Activated gamma-delta T cell treated with Interleukin-2 at 50 U/mL for 16 hours (primary cell): ENCODE data around the gene ARHGEF33.
A peak's percentile ranks its signal among the peaks of the same experiment; 100 is the strongest.

Source experiments
- DNase-seq: peaks from one replicate; pipeline ENCODE4 v3.0.0-alpha.2; 2020

The ARHGEF33 gene

DNA sequence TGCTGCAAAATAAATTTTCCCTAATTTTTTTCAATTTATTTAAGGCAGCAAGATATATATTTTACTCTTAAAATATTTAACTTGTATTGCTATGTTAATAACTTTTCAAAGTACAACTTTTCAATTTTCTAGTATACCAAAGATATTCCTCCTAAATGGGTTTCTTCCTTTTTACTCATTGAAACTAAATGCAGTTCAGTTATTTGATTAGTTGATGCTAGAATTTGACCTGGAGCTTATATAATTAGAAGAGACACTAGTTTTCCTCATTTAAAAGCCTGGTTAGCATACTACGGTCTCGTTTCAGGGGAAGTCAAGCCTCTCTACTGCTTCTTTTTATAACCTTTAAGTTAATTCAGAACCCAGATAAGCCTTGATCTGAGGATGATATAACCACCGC lies at the start of gene ARHGEF33:
ARHGEF33 (plus strand) TSS at position 301 of the 400 bp plus-strand sequence. CDS start 29,573 bp downstream, outside the sequence.
- no peak for DNase-seq

DNA sequence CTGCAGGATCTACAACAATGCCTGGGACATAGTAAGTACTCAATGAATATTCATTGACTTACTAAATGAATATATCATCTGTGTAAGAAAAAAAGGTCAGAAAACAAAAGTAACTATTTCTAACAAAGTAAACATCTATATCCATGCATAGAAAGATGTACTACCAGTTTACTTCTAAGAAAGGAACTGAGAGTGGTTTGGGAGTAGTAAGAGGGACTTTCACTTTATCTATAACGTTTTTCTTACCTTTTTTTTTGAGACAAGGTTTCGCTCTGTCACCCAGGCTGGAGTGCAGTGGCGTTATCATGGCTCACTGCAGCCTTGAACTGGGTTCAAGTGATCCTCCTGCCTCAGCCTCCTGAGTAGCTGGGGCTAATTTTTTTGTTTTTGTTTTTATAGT lies 39.6 kb upstream of the ARHGEF33 start:
- DNase-seq: no peak

DNA sequence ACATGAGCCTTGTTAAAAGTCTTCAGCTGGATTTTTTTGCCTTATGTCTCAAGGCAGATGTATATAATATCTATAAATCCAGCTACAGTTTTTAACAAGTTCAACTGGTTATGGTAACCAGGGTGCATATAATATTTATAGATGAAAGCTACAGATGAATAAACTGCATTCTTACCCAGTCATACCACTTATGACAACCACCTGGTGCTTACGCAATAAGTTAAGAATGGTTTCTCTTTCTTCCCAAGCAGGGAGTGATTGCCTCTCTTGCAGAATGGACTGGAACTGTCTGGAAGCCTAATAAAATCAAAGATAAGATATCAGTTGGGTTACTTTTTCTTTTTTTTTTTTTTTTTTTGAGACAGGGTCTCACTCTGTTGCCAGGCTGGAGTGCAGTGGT lies 33.5 kb upstream of the ARHGEF33 start:
- no peak for DNase-seq

DNA sequence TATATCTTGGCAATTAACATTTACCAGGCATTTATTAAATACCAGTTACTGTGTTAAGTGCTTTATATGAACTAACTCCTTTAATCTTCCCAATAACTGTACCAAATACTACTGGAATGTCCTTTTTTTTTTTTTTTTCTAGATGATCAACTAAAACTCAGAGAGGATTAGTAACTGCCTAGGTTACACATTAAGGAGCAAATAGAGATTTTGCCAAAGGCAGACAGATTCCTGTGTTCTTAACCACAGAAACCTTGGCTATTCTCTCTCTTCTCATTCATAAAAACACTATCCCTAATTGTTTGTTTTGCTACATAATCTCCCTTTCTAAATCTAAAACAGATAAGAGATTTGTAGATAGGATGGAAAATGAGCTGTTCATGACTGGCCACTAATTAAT lies 27.2 kb upstream of the ARHGEF33 start:
- no peak for DNase-seq

DNA sequence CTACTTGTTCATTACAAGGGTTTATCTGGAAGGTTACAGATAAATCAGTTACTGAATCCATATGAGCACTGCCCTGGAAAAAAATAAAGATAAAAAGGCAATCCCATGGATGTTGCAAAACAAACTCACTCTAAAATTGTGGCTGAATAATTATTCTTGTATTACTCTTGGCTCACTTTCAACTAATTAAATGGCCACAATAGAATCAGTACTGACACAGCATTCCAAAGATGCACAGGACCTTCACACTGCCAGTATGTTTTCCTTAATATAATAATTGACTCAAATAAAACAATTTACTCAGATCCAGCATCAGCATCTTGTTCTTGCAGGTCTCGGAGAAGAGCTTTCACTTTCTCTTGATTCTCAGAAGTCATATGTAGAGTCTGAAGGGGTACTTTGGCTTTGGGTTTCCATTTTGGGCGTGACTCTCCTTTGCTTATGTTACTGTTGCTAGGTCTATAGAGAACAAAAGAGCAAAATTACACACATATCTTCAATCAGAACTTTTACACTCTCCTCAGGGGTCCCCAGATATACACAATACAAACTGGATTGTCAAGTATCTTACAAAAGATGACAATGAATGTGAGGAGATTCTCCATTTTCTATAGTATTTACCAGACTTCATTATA lies 26.5 kb upstream of the ARHGEF33 start:
- no peak for DNase-seq

DNA sequence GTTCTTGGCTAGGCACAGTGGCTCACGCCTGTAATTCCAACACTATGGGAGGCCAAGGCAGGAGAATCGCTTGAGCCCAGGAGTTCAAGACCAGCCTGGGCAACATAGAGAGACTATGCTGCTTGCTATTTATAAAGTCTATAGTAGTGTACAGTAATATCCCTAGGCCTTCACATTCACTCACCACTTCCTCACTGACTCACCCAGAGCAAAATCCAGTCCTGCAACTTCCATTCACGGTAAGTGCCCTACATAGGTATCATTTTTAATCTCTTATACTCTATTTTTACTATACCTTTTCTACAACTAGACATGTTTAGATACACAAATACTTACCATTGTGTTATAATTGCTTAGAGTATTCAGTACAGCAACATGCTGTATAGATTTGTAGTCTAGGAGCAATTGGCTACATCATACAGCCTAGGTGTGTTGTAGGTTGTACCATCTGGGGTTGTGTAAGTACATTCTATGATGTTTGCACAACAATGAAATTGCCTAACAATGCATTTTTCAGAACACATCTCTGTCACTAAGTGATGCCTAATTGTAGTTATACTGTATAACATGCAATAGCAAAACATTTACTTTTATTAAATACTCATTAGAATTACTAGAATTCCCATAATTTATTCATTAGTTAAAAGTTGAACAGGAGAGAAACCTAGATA lies 22.8 kb upstream of the ARHGEF33 start:
- no peak for DNase-seq

DNA sequence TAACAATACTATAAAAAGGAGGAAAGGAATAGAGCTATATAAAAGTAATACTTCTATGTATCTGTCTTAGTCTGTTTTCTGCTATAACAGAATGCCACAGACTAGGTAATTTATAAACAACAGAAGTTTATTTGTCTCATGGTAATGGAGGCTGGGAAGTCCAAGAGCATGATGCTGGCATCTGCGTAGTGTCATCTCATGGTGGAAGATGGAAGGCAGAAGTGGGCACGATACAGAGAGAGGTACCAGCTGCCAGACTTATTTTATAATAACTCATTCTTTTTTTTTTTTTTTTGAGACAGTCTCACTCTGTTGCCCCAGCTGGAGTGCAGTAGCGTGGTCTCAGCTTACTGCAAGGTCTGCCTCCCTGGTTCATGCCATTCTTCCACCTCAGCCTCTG lies 18.2 kb upstream of the ARHGEF33 start:
- DNase-seq: no peak

DNA sequence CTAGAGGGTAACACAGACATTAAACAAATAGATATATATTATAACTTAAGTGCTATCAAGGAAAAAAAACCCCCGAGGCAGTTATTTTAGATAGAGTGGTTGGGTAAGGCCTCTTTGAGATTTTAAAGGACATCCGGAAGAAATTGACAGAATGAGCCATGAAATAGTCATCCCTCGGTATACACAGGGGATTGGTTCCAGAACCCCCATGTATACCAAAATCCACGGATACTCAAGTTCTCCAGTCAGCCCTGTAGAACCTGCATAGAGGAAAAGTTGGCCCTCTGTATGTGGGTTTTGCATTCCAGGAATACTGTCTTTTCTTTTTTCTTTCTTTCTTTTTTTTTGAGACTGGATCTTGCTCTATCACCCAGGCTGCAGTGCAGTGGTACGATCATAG lies 15.9 kb upstream of the ARHGEF33 start:
- no peak for DNase-seq

DNA sequence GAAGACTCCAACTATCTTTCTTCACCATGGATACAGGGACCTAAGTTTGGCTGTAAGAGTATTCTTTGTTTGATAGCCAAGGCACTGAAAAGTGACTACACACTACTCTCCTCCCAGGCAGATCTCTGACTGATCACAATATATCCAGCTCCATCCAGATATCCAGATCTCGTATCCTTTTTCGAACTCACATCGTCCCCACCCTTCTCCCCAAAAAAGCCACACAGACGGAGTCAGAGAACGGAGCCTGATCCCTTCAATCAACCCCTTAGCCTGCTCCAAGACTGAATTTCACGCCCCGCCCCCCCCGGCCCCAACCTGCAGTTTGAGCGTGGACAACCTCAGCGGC lies 14.5 kb upstream of the ARHGEF33 start:
- DNase-seq: no peak

DNA sequence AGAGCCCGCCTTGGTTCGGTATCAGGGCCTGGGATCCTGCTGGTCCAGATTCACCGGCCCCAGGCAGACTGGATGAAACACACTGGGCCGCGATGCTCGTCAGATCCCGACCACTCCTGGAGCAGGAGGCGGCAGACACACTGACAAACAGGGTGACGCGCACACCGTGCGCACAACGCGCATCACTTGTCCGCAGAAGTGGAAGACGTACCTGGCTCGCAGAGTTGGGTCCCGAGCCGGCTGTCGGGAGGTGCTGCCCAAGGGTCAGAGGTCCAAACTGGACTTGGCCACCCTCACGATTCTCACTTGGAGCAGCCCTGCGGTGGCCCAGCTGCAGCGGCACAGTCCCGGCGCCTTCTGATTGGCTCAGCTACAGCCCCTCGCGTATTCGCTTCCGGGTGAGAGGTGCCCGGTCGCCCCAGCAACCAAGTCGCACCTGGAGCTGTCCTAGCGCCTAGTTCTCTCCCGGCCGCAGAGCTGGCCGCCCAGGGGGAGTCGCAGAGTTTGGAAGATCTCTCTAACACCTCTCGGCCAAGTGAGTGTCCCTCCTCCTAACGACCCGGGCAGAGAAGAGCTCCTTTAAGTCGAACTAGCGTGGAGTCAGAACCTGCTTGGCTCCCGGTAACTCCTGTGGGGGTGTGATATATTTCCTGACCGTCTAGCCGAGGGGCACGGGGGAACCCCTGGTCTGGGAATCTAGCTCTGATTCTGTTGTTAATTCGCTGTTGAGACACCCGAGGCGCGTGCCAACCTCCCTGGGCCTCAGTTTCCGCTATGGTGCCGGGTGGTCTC lies 13.9 kb upstream of the ARHGEF33 start, which contains the start of the genes DHX57 and MORN2:
DHX57 (minus strand) TSS at position 359 of the 792 bp plus-strand sequence. CDS start 7,529 bp downstream, outside the sequence.
MORN2 (plus strand) TSS at position 401 of the 792 bp plus-strand sequence.
- DNase-seq: peak; percentile 74

DNA sequence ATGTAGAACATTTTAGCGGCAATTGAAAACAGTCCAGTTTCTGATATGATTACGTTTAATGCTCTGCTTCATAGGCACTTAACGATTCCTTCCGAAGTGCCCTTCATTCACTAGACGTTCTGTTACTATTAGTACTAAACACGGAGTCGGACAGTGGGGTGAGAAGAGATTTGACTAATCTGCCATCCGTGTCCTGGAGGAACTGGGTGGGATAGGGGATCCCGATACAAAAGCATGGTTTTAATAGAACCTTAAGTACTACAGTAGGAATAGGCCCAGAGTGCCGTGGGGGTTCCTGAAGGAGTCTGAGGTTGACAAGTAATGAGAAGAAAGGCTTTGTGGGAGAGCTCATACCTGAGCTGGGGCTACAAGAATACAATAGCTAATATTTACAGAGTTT lies 13.3 kb upstream of the ARHGEF33 start:
- DNase-seq: no peak

DNA sequence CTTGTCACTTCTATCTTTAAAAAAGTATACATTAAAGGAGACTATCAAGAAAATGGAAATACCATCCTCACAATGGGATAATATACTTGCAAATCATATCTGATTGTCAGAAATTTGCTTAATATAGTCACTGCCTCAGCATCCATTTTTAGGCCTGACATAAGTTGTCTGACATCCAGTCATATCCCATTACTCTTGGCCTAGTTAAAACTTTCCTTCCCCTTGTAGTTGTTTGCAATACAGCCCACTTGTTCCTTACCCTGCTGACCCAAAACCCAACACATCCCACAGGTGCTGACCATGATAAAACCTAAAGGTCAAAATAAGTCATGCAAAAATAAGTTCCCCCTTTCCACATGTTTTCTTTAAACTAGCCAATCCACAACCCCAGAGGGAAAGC lies 3.6 kb upstream of the ARHGEF33 start:
- no peak for DNase-seq

DNA sequence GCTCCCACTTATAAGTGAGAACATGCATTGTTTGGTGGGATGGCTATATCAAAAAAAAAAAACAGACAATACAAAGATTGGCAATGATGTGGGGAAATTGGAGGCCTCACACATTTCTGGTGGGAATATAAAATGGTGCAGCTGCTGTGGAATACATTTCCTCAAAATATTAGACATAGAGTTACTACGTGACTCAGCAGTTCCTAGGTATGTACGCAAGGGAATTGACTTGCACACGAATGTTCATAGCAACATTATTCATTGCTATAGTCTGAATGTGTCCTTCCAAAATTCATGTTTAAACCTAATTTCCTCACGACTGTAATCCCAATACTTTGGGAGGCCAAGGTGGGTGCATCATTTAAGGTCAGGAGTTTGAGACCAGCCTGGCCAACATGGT lies 2.3 kb upstream of the ARHGEF33 start:
- DNase-seq: no peak

DNA sequence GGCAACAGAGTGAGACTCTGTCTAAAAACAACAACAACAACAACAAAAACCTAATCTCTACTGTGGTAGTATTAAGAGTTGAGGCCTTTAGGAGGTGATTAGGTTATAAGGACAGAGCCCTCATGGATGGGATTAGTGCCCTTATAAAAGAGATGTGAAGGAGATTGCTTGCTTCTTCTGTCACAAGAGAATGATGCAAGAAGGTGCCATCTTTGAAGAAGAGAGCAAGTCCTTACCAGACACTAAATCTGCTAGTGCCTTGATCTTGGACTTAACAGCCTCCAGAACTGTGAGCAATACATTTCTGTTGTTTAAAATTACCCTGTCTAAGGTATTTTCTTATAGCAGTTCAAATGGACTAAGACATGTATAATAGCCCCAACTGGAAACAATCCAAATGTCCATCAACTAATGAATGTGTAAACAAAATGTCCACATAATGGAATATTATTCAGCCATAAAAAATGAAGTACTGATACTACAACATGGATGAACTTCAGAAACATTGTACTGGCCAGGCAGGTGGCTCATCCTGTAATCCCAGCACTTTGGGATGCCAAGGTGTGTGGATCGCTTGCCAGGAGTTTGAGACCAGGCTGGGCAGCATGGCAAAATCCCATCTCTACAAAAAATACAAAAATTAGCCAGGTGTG lies 1.6 kb upstream of the ARHGEF33 start:
- no peak for DNase-seq

DNA sequence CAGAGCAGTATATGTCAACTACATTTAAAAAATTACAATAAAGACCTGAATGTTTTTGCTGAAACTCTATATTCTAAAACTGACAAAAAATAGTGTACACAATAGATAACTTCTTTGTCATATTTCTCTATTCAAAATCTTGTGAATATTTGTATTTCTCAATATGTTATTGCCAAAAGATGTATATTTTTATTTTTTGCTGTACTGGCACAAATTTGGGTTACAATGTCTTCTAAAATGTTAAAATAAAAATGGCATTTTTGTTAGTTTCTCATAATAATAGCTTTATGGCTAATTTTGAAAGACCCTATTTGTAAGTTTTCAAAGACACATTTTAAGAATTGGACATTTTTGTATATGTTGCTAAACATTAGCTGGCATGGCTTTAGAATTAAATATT lies 630 bp upstream of the ARHGEF33 start:
- DNase-seq: no peak

DNA sequence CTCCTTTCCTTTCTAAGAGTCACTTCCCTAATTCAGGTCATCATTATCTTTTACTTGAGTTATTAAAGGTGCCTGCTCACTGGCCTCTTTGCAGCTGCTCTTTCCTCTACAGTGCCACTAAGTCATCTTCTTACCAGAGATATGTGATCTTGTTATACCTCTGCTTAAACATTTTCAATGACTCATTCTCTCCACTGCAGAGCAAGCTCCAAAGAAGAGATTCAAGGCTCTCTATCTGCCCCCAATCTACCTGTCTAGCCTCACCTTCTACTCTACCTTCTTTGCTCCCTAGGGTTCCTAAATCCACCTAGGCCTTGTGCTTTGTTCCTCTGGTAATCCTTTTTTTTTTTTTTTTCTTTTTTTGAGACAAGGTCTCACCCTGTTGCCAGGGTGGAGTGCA lies 3.1 kb downstream of the ARHGEF33 start:
- no peak for DNase-seq

DNA sequence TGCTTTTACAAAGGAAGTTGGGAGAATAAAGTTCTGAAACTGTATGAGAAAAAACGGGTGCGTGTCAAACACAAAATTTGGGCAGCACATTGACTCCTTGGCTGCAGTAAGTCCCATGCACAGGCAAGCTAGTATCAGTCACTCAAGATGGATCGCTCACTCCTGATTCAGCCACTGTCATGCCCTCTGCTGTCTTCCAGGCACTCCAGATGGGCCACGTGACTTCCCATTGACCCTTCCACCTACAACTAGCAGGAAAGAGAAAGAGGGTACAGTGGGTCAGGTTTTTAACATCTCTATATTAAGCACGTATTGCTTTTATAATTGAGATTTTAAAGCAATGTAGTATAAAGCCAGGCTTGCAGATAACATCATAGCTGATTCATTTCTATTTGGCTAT lies 8.6 kb downstream of the ARHGEF33 start:
- DNase-seq: no peak

DNA sequence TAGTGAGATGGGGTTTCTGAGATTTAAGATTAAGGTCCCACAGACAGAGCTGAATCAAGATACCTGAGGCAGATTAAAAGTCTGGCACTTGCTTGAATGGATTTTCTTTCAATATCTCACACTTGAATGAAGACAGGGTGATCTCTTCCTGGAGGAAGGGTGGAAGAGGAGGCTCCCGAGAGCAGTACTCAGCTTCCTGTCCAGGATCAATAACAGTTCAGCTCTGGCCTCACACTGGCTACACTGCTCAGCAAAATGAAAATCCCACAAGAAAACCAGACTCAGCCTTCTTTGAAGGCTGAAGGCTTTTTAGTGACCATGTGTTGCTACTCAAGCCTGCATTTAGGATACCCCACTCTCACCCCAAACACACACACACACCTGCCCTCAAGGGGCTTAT lies 11.1 kb downstream of the ARHGEF33 start:
- DNase-seq: no peak

DNA sequence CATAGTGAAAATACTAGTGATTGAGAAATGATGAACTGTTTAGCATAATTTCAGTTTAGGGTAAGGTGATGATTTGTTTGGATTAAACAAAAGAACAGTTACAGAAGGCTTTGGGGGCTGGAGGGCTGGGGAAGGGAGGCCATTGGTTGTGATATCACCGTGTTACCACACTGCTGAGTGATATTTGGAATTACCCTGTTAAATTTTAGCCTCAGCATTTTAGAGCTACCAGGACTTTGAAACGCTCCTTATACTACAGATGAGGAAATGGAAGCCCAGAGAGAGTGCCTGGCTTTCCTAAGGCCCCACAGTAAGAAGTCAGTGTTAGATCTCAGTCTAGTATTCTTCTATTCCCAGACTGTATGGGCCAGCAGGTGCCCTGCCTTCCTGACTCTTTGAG lies 15.6 kb downstream of the ARHGEF33 start:
- DNase-seq: no peak

DNA sequence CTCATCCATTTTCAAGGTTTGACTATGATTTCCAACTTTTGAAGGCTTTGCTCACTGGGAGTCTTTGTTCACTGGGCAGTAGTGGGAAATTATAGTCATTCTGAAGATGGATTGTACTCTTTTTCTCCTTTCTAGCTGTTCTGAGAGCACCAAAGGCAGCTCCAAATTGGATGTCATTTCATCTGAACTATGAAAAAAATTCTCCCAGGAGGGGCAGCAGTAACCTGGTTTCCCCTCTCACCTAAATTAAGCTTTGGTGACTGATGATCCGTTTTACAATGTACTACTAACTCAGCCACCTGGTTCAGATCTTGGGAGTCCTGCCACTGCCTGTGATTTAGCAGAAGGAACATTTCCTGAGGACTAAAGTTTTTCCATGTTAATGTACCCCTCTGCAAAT lies 17.6 kb downstream of the ARHGEF33 start:
- DNase-seq: no peak

DNA sequence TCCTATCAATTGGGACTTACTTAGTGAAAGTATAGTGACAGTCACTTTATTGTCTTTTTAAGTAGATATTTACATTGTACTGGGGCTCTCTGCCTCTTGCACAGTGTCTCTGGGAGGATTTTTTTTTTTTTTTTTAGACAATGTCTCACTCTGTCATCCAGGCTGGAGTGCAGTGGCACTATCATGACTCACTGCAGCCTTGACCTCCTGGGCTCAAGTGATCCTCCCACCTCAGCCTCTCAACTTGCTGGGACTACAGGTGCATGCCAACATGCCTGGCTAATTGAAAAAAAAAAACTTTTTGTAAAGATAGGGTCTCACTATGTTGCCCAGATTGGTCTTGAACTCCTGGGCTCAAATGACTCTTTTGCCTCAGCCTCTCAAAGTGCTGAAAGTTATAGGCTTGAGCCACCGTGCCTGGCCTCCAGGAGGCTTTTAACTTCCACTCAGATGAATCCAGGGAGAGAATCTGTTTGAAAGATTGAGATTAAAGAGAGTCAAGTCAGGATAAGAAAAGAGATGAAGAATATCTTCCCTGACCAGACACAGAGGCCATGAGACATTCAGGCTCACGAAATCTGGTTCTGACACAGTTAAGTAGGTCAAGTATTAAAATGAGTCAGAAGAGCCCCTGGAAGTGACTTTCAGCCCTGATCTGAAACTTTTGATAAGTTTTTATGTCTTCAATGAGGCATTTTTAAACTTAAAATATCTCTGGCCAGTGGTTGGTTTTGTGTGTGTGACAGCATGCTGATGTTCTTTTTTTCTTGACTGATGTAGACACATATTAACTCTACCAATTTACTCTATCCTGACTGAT lies 18.3 kb downstream of the ARHGEF33 start:
- no peak for DNase-seq

DNA sequence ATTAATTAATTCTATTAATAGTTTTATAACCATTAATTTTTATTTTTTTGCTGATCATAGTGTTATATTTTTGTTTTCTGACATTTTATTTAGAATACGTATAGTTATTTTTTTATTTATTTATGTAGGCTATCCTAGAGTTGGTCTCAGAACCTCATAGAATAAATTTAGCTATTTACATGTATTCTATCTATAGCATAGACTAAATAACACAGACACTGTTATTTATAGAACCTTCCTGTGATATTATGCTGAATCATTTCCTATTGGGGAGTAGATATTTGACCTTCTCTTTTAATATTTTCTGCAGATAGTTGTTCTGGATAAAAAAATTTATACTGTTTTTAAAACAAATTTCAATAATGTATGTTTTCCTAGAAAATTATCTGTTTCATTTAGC lies 20.2 kb downstream of the ARHGEF33 start:
- no peak for DNase-seq

DNA sequence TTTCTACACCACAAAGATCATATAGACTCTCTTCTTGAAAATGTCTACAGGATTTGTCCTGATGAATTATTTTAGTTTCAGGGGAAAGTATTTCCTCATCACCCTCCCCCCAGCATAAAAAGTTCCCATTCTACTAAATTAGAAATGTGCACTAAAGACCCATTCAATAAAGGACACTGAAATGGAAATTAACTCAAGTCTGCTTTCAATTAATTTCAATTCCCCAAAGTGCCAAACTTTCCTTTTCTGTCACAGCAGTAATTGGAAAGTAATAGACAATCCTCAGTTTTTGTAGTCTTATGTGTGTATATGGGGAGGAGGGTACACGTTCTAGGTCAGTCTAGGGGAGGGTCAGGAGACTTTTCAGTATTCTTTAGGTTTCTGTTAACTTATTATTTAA lies 21.5 kb downstream of the ARHGEF33 start:
- DNase-seq: no peak
